ENCODE data around the gene HTRA3.

GRCh38 chr4:8296491-8296890, 26.9 kb downstream of the HTRA3 start:
- TF ChIP-seq ZNF274 (IDR thresholded peaks at IDR 0.05; ENCODE audit: low read depth, low read length) (no peak), YY1 (IDR thresholded peaks at IDR 0.05; ENCODE audit: insufficient read depth, insufficient read length) (no peak)

Measured in NT2/D1 (cell line).